Loucy (cell line): ENCODE measurements around the gene ADAM22.

ENCODE experiments used
- CTCF ChIP-seq: fragments of 200-600 bp; sonication (generic); conservative IDR thresholded peaks from 2 replicates; pipeline ENCODE4 v1.5.1; 2014; ENCODE audit warnings: mild to moderate bottlenecking, antibody characterized with exemption, low read length
- EZH2phosphoT487 ChIP-seq: fragments of 200-600 bp; IDR thresholded peaks from 2 replicates; pipeline ENCODE4 v1.6.1; 2018; ENCODE audit warnings: antibody characterized with exemption, mild to moderate bottlenecking, moderate library complexity, borderline replicate concordance

DNA sequence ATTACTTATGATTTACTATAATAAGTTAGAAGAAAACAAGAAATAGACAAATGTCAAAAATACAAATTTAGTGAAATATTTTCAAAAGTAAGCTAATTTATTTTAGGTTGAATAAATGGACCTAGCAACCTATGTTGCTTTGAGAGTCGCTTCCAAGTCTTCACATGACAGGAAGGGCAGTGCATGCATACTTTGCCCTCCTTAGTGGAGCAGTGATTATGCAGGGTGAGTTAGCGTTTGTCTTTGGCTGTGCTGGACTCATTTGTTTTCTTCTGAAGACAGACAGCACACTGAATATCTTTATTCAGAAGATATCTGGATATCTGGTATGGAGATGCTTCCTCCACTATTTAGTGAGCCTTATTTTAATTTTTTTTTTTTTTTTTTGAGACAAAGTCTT, 183.3 kb downstream of the ADAM22 start:
- TF ChIP-seq CTCF (no peak), EZH2phosphoT487 (no peak)
